Left kidney (tissue), 2 donors: Measurements from ENCODE around the gene EIF4E2. TPM values are rescaled to one million over a fixed set of nuclear protein-coding genes. Genes with fewer than 3 reads are reported as not detected.

Source experiments
- DNase-seq: peaks from one replicate; pipeline ENCODE4 v3.0.0-alpha.2; 2013
- polyA plus RNA-seq: library from polyadenylated mRNA; unstranded; fragments of 120-200 nt; gene quantifications from one replicate; pipeline ENCODE4 v1.2.1, GENCODE V29; 2013; ENCODE audit not compliant: insufficient read length

Gene EIF4E2
- polyA plus RNA-seq, 1 donor, result 105 TPM

GRCh38 chr2:232535761-232536530 lies 14.5 kb upstream of the EIF4E2 start:
- no peak for DNase-seq

GRCh38 chr2:232537079-232537478 lies 13.4 kb upstream of the EIF4E2 start:
- no peak for DNase-seq

DNA sequence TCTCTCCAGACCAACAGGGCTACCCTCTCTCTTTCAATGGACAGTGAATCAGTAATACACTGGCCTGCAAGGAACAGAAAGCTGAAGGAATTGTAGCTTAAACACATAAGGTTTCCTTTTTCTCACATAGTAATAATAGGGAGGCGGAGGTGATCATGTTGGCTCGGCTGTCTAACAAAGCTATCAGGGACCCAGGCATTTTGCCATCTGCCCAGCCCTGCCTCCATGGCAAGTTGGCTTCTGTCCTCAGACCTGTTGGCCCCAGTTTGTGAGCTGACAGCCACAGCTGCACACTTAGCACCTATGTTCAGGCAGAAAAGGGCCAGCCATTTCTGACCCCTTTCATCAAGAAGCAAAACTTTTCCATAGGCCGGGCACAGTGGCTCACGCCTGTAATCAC lies 13.0 kb upstream of the EIF4E2 start:
- DNase-seq, result no peak

- no peak for DNase-seq
These were observed 11.8 kb upstream of the EIF4E2 start for GRCh38 chr2:232538671-232539070.

GRCh38 chr2:232539298-232540231 lies 10.9 kb upstream of the EIF4E2 start, which contains the start of gene CHRNG:
TSS of gene CHRNG (plus strand) at chr2:232539692. CDS start at chr2:232539748, 56 bp downstream.
- no peak for DNase-seq

DNA sequence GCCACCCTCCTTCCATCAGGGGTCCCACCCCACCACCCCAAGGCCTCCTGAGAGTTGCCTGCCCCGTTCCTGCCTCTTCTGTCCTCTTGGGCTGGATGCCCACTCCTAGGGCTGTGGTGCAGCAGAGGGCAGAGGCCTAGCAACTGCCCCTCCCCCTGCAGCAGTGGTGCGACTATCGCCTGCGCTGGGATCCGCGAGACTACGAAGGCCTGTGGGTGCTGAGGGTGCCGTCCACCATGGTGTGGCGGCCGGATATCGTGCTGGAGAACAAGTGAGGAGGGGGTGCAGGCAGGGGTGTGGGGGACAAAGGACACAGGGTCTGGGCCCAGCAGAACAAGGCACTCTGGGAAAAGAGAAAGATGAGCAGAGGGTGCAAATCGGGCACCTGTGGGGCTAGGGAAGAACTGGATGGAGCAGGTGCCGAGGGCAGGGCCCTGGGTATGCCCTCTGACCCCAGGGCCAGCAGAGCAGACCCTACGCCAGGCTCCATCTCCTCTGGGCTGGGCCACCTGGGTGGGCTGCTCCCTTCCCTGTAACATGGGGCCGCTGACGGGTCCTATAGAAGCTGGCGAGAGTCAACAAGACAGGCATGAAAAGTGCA lies 9.9 kb upstream of the EIF4E2 start:
- DNase-seq, result no peak

DNA sequence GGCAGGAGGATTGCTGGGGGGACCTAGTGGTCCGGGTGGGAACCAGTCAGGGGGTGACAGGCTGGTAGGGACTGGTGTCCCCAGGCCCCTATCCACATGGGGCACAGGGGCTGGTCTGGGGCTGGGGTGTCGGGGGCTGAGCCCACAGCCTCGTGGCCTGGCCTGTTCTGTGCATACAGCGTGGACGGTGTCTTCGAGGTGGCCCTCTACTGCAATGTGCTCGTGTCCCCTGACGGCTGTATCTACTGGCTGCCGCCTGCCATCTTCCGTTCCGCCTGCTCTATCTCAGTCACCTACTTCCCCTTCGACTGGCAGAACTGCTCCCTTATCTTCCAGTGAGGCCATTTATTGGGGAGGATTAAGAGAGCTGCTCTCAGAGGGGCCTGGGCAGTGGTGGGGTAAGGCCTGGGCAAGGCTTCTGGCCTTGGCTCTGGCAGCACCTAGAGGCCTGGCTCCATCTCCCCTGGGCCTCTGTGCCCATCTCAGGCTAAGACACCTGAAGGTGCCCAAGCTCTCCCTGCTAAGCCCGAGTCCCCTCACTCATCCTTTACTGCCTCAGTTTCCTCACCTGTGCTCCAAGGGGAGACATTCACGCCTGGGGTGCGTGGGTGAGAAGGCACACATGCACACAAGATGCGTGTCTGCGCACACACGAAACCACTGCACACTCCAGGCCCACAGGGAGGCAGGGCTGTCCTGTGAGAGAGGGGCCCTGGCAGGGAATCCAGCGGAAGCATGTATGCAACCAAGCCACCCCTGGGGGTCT lies 9.1 kb upstream of the EIF4E2 start:
- DNase-seq, result no peak

- no peak for DNase-seq
These were observed 8.4 kb upstream of the EIF4E2 start for GRCh38 chr2:232541961-232542714.

DNA sequence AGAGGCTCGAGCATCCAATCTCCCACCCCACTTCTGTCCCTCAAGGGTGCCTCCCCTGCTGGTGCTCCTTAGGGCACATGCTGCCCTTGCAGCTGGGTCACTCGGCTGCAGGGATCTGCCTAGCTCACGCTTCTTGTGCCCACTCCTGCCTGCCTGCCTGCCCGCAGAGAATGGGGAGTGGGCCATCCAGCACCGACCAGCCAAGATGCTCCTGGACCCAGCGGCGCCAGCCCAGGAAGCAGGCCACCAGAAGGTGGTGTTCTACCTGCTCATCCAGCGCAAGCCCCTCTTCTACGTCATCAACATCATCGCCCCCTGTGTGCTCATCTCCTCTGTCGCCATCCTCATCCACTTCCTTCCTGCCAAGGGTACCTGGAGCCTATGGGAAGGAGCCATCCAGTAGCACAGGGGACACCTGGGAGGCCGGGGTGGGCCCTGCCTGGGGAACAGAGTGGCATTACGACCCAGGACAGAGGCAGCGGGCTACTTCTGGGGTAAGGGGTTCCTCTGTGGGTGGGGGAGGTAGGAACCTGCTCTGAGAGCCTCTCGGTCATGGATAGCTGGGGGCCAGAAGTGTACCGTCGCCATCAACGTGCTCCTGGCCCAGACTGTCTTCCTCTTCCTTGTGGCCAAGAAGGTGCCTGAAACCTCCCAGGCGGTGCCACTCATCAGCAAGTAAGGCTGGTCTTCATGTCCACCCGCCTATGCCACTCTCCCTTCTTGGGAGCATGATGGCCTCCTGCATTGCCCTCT lies 7.6 kb upstream of the EIF4E2 start:
- DNase-seq, result no peak

- no peak for DNase-seq
These were observed 7.0 kb upstream of the EIF4E2 start for GRCh38 chr2:232543491-232543890.

- no peak for DNase-seq
These were observed 6.4 kb upstream of the EIF4E2 start for GRCh38 chr2:232543928-232544631.

DNA sequence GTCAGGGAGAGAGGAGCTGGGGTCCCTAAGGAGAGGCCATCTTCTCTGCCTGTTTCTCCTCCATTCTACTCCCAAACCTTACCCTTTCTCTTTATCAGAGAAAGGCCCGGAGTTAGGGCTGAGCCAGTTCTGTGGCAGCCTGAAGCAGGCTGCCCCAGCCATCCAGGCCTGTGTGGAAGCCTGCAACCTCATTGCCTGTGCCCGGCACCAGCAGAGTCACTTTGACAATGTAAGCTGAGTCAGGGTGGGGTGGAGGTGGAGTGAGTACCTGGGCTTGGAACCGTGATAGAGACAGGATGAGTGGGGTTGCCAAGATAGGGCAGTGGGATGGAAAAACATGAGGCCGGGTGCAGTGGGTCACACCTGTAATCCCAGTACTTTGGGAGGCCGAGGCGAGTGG lies 5.8 kb upstream of the EIF4E2 start:
- DNase-seq, result no peak

- no peak for DNase-seq
These were observed 4.7 kb upstream of the EIF4E2 start for GRCh38 chr2:232545511-232546375.

GRCh38 chr2:232547991-232548390 lies 2.5 kb upstream of the EIF4E2 start:
- no peak for DNase-seq

GRCh38 chr2:232549655-232550353 lies 685 bp upstream of the EIF4E2 start:
- DNase-seq, result no peak

DNA sequence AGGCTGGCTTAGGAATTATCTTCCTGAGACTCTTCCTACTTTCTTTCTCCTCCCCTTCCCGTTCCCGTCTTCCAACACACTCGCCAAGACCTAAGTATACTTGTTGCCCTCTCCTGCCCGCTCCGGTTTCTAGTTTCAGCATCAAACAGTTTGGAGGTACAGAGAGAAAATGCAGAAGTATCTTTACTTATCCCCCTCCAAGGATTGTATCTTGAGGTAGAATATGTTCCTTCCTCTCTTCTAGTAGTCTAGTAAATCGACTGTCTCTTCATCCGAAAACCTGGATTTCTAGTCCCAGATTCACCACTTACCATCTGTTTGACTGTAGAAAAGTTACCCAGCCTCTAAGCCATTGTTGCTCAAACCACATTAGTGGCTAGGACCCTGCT lies 755 bp downstream of the EIF4E2 start:
- DNase-seq, result no peak

GRCh38 chr2:232551776-232552175 lies 1.3 kb downstream of the EIF4E2 start:
- DNase-seq, result no peak

GRCh38 chr2:232556426-232556825 lies 5.9 kb downstream of the EIF4E2 start:
- no peak for DNase-seq
